Astrocyte (in vitro differentiated cells and primary cell): Measurements from ENCODE around the gene NEUROD1. TPM values are rescaled to one million over a fixed set of nuclear protein-coding genes. Genes with fewer than 3 reads are reported as not detected.

Source experiments
- DNase-seq: peaks from one replicate; pipeline ENCODE4 v3.0.0-alpha.2; 2010; ENCODE audit warnings: low read depth
- FAIRE-seq: peaks from 2 replicates; lab custom pipeline; 2011; peaks lifted over from hg19 to GRCh38; lab: Jason Lieb, UNC
- H2AFZ ChIP-seq: 2 replicates; pipeline ENCODE4 v1.6.0; 2012; ENCODE audit warnings: low read depth, low read length, inconsistent platforms
- H3K27ac ChIP-seq: 2 replicates; pipeline ENCODE4 v1.5.1; 2011; ENCODE audit warnings: low read depth, low read length, inconsistent platforms
- H3K27me3 ChIP-seq: 2 replicates; pipeline ENCODE4 v1.6.0; 2011; ENCODE audit warnings: low read length, inconsistent platforms; ENCODE audit not compliant: insufficient read depth
- H3K36me3 ChIP-seq: 2 replicates; pipeline ENCODE4 v1.5.1; 2011; ENCODE audit warnings: low read length, inconsistent platforms; ENCODE audit not compliant: insufficient read depth
- H3K4me1 ChIP-seq: 2 replicates; pipeline ENCODE4 v1.5.1; 2011; ENCODE audit warnings: low read length, inconsistent platforms; ENCODE audit not compliant: insufficient read depth
- H3K4me2 ChIP-seq: 2 replicates; pipeline ENCODE4 v1.6.0; 2012; ENCODE audit warnings: low read length, inconsistent platforms
- H3K4me3 ChIP-seq: 2 replicates; pipeline ENCODE4 v1.5.1; 2011; ENCODE audit warnings: low read depth, mild to moderate bottlenecking, low read length, inconsistent platforms; ENCODE audit not compliant: insufficient read depth
- H3K79me2 ChIP-seq: 2 replicates; pipeline ENCODE4 v1.6.0; 2012; ENCODE audit warnings: mild to moderate bottlenecking, low read length, inconsistent platforms; ENCODE audit not compliant: insufficient read depth
- H3K9ac ChIP-seq: 2 replicates; pipeline ENCODE4 v1.6.0; 2012; ENCODE audit warnings: mild to moderate bottlenecking, low read length, inconsistent platforms
- H3K9me3 ChIP-seq: 2 replicates; pipeline ENCODE4 v1.5.1; 2012; ENCODE audit warnings: low read depth, mild to moderate bottlenecking, low read length, inconsistent platforms; ENCODE audit not compliant: insufficient read depth
- H4K20me1 ChIP-seq: 2 replicates; pipeline ENCODE4 v1.6.0; 2012; ENCODE audit warnings: low read length, inconsistent platforms; ENCODE audit not compliant: insufficient read depth
- H3K27ac Mint-ChIP-seq: one replicate; pipeline ENCODE4 v1.8.0; 2021; ENCODE audit warnings: mild to moderate bottlenecking, mixed read lengths; ENCODE audit not compliant: unreplicated experiment
- H3K27me3 Mint-ChIP-seq: one replicate; pipeline ENCODE4 v1.8.0; 2021; ENCODE audit warnings: low read depth, mixed read lengths; ENCODE audit not compliant: unreplicated experiment
- H3K36me3 Mint-ChIP-seq: one replicate; pipeline ENCODE4 v1.8.0; 2021; ENCODE audit warnings: low read depth, mixed read lengths; ENCODE audit not compliant: unreplicated experiment
- H3K4me1 Mint-ChIP-seq: one replicate; pipeline ENCODE4 v1.8.0; 2021; ENCODE audit warnings: low read depth, mixed read lengths; ENCODE audit not compliant: unreplicated experiment
- H3K4me3 Mint-ChIP-seq: one replicate; pipeline ENCODE4 v1.8.0; 2021; ENCODE audit warnings: mild to moderate bottlenecking, moderate library complexity, mixed read lengths; ENCODE audit not compliant: unreplicated experiment
- H3K9me3 Mint-ChIP-seq: one replicate; pipeline ENCODE4 v1.8.0; 2021; ENCODE audit warnings: mild to moderate bottlenecking, mixed read lengths; ENCODE audit not compliant: unreplicated experiment
- EZH2 ChIP-seq: IDR thresholded peaks from 2 replicates; pipeline ENCODE4 v1.6.1; 2012; ENCODE audit warnings: mild to moderate bottlenecking, low read length, inconsistent platforms; ENCODE audit not compliant: insufficient read depth
- total RNA-seq: library from RNA; stranded (reverse); gene quantifications from 2 replicates; pipeline ENCODE4 v1.2.1, GENCODE V29; 2021
- TF ChIP-seq, protein P1 (sequence below): IDR thresholded peaks from 2 replicates; pipeline ENCODE4 v1.5.1; 2011; ENCODE audit warnings: low read depth, mild to moderate bottlenecking, inconsistent platforms, low read length, moderate library complexity; ENCODE audit not compliant: insufficient read depth

NEUROD1 gene
- total RNA-seq, 1 donor from 2014 or later = not detected

DNA sequence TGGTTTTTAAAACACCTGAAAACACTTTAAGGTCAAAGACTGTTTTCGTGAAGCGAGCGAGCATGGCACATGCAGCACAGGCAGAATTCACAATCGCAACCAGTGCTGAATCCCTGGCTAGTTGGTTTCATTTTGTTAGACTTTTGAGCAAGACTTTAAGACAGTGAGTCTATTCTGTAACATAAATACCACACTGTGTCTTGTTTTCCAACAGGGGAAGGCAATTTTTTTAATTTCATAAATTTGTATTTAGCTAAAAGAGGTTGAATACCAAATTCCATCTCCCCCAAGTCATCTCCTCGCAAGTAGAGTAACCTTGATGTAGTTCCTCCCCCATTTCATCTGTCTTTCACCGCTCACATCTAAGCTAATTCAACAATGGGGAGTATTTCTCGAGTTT is 24.8 kb downstream of the NEUROD1 start:
- Histone ChIP-seq H3K4me1 (peaks cover 5% of the 10 kb centered on the region), H3K9me3 (no peaks in the 10 kb centered on the region), H3K9ac (no peak overlapping the region), H3K36me3 (no peaks in the 10 kb centered on the region), H2AFZ (no peak overlapping the region), H3K27ac (no peak overlapping the region), H3K4me2 (peak overlapping the region; percentile 18), H3K4me3 (no peak overlapping the region), H3K27me3 (peaks cover 20% of the 10 kb centered on the region), H3K79me2 (no peaks in the 10 kb centered on the region), H4K20me1 (no peaks in the 10 kb centered on the region)
- H3K4me1 Mint-ChIP-seq = no peaks in the 10 kb centered on the region
- no peak for TF ChIP-seq EZH2
- TF ChIP-seq, protein P1, sequence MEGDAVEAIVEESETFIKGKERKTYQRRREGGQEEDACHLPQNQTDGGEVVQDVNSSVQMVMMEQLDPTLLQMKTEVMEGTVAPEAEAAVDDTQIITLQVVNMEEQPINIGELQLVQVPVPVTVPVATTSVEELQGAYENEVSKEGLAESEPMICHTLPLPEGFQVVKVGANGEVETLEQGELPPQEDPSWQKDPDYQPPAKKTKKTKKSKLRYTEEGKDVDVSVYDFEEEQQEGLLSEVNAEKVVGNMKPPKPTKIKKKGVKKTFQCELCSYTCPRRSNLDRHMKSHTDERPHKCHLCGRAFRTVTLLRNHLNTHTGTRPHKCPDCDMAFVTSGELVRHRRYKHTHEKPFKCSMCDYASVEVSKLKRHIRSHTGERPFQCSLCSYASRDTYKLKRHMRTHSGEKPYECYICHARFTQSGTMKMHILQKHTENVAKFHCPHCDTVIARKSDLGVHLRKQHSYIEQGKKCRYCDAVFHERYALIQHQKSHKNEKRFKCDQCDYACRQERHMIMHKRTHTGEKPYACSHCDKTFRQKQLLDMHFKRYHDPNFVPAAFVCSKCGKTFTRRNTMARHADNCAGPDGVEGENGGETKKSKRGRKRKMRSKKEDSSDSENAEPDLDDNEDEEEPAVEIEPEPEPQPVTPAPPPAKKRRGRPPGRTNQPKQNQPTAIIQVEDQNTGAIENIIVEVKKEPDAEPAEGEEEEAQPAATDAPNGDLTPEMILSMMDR = no peak
- H3K27me3 Mint-ChIP-seq = peaks cover 74% of the 10 kb centered on the region
- no peak for FAIRE-seq
- DNase-seq = no peak
- H3K27ac Mint-ChIP-seq = no peak overlapping the region
- H3K4me3 Mint-ChIP-seq = no peak overlapping the region
- no peaks in the 10 kb centered on the region for H3K36me3 Mint-ChIP-seq
- no peaks in the 10 kb centered on the region for H3K9me3 Mint-ChIP-seq

DNA sequence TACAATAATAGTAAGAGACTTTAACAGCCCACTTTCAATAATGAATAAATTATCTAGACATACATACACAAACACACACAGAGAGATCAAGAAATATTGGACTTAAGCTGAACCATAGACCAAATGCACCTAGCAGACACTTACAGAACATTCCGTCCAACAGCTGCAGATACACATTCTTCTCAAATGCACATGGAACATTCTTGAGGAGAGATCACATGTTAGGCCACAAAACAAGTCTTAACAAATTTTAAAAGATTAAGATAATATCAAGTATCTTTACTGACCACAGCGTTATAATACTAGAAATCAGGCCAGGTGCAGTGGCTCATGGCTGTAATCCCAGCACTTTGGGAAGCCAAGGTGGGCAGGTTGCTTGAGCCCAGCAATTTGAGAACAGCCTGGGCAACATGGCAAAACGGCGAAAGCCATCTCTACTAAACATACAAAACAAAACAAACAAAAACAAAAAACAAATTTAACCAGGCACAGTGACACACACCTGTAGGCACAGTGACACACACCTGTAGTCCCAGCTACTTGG is 30.8 kb downstream of the NEUROD1 start:
- no peaks in the 10 kb centered on the region for H3K9me3 ChIP-seq
- no peaks in the 10 kb centered on the region for H3K4me1 ChIP-seq
- no peak overlapping the region for H3K4me2 ChIP-seq
- no peaks in the 10 kb centered on the region for H3K79me2 ChIP-seq
- no peaks in the 10 kb centered on the region for H3K36me3 Mint-ChIP-seq
- H3K9ac ChIP-seq = no peak overlapping the region
- H3K27ac ChIP-seq = no peak overlapping the region
- H3K9me3 Mint-ChIP-seq = no peaks in the 10 kb centered on the region
- H3K27me3 ChIP-seq = no peaks in the 10 kb centered on the region
- no peak overlapping the region for H3K4me3 ChIP-seq
- no peaks in the 10 kb centered on the region for H3K36me3 ChIP-seq
- FAIRE-seq (no peak), DNase-seq (no peak)
- H3K4me3 Mint-ChIP-seq = no peak overlapping the region
- TF ChIP-seq, protein P1 = no peak
- TF ChIP-seq EZH2 = no peak
- H3K27ac Mint-ChIP-seq = no peak overlapping the region
- H2AFZ ChIP-seq = no peak overlapping the region
- no peaks in the 10 kb centered on the region for H4K20me1 ChIP-seq
- H3K27me3 Mint-ChIP-seq = peaks cover 43% of the 10 kb centered on the region
- no peaks in the 10 kb centered on the region for H3K4me1 Mint-ChIP-seq

DNA sequence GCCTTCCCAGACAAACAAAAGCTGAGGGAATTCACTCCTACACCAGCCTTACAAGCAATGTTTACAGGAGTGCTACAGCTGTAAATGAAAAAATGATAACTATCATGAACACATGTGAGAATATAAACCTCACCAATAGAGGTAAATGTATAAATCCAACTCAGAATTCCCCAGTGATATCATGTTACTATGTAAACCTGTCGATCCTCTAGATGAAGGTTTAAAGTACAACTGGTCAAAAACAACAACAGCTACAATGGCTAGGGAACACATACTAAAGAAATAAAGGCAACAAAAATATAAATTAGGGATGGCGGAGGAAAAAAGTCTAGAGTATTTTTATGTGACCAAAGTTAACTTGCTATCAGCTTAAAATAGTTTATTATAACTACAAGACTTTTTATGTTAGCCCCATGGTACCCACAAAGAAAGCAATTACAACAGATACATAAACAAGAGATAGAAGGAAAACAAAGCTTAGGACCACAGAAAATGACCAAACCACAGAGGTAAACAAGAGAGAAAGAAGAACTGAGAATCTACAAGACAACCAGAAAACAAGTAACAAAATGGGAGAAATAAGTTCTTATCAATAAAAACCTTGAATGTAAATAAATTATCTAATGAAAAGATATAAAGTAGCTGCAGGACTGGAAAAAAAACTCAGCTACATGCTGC is 31.7 kb downstream of the NEUROD1 start:
- H3K4me1 Mint-ChIP-seq = no peaks in the 10 kb centered on the region
- peaks cover 40% of the 10 kb centered on the region for H3K27me3 Mint-ChIP-seq
- H3K4me2 ChIP-seq = no peak overlapping the region
- FAIRE-seq (no peak), DNase-seq (no peak)
- no peaks in the 10 kb centered on the region for H3K27me3 ChIP-seq
- no peak for TF ChIP-seq EZH2
- TF ChIP-seq, protein P1 = no peak
- no peaks in the 10 kb centered on the region for H3K4me1 ChIP-seq
- no peaks in the 10 kb centered on the region for H3K36me3 Mint-ChIP-seq
- H3K4me3 Mint-ChIP-seq = no peak overlapping the region
- H4K20me1 ChIP-seq = no peaks in the 10 kb centered on the region
- no peaks in the 10 kb centered on the region for H3K9me3 ChIP-seq
- no peak overlapping the region for H3K4me3 ChIP-seq
- H3K27ac Mint-ChIP-seq = no peak overlapping the region
- no peaks in the 10 kb centered on the region for H3K79me2 ChIP-seq
- H2AFZ ChIP-seq = no peak overlapping the region
- H3K9me3 Mint-ChIP-seq = no peaks in the 10 kb centered on the region
- H3K27ac ChIP-seq = no peak overlapping the region
- H3K36me3 ChIP-seq = no peaks in the 10 kb centered on the region
- H3K9ac ChIP-seq = no peak overlapping the region
